PFSK-1 (cell line): ENCODE measurements around the gene CEBPE.
A peak's percentile ranks its signal among the peaks of the same experiment; 100 is the strongest.

Experiments used
- FOXP2 ChIP-seq: optimal IDR thresholded peaks from 2 replicates; pipeline ENCODE3; 2011; ENCODE audit warnings: borderline replicate concordance, control low read depth, inconsistent platforms; ENCODE audit not compliant: insufficient read depth; ENCODE audit errors: extremely low read length, extremely low read depth
- POLR2AphosphoS5 ChIP-seq: IDR thresholded peaks from 2 replicates; pipeline ENCODE4 v1.6.1; 2012; ENCODE audit warnings: low read depth, mild to moderate bottlenecking, control low read depth, low read length, moderate library complexity
- REST ChIP-seq, 2 experiments: IDR thresholded peaks; 2 replicates each; pipeline versions ENCODE4 v1.6.1 to v1.8.0; 2011 to 2012; ENCODE audit warnings: low read depth in 2 of 2, low read length in 2 of 2, control low read depth in 1 of 2, inconsistent platforms in 1 of 2, mild to moderate bottlenecking in 1 of 2, moderate library complexity in 1 of 2; ENCODE audit not compliant: insufficient read depth in 1 of 2
- SIN3A ChIP-seq: IDR thresholded peaks from 2 replicates; pipeline ENCODE4 v1.6.1; 2012; ENCODE audit warnings: mild to moderate bottlenecking, low read length, moderate library complexity, borderline replicate concordance; ENCODE audit not compliant: insufficient read depth
- TAF1 ChIP-seq: IDR thresholded peaks from 2 replicates; pipeline ENCODE4 v1.6.1; 2012; ENCODE audit warnings: low read length, control low read depth, borderline replicate concordance; ENCODE audit not compliant: insufficient read depth

CEBPE gene

GRCh38 chr14:23122086-23122485 is 3.0 kb upstream of the CEBPE start:
- TF ChIP-seq POLR2AphosphoS5 (no peak), SIN3A (no peak), TAF1 (no peak), REST (IDR thresholded peaks at IDR 0.05; ENCODE audit: insufficient read depth in 1 of 2, low read depth in 2 of 2, low read length in 2 of 2) (no peak), FOXP2 (no peak)

GRCh38 chr14:23121361-23121771 is 2.3 kb upstream of the CEBPE start:
- TF ChIP-seq FOXP2 (peak; percentile 26), POLR2AphosphoS5 (no peak)

GRCh38 chr14:23120541-23121251 is 1.6 kb upstream of the CEBPE start:
- TF ChIP-seq FOXP2 (peak; percentile 28), POLR2AphosphoS5 (no peak)

GRCh38 chr14:23119363-23120327 is 590 bp upstream of the CEBPE start:
- TF ChIP-seq POLR2AphosphoS5 (no peak), REST (IDR thresholded peaks at IDR 0.05; ENCODE audit: insufficient read depth in 1 of 2, low read depth in 2 of 2, low read length in 2 of 2) (no peak), SIN3A (no peak), FOXP2 (no peak), TAF1 (no peak)

GRCh38 chr14:23117371-23118020 is 1.6 kb downstream of the CEBPE start:
- TF ChIP-seq POLR2AphosphoS5 (no peak), TAF1 (no peak), FOXP2 (no peak), REST (IDR thresholded peaks at IDR 0.05; ENCODE audit: insufficient read depth in 1 of 2, low read depth in 2 of 2, low read length in 2 of 2) (no peak), SIN3A (no peak)
